IMR-90 (cell line): ENCODE results near the gene WNT9B.

ENCODE experiments used
- CHD1 ChIP-seq: IDR thresholded peaks from 2 replicates; pipeline ENCODE4 v1.6.1; 2012; ENCODE audit warnings: low read depth, low read length, improper control_type of control experiment
- MAZ ChIP-seq: IDR thresholded peaks from 2 replicates; pipeline ENCODE4 v1.6.1; 2012; ENCODE audit warnings: low read depth, mild to moderate bottlenecking, low read length, improper control_type of control experiment, moderate library complexity, borderline replicate concordance
- NFE2L2 ChIP-seq: fragments of 150-350 bp; IDR thresholded peaks from 2 replicates; pipeline ENCODE4 v1.6.1; 2016; ENCODE audit warnings: low read depth, mild to moderate bottlenecking, low read length
- POLR2A ChIP-seq: IDR thresholded peaks from 2 replicates; pipeline ENCODE4 v1.6.1; 2012; ENCODE audit warnings: mild to moderate bottlenecking, low read depth, low read length
- RAD21 ChIP-seq: IDR thresholded peaks from 2 replicates; pipeline ENCODE4 v1.6.1; 2012; ENCODE audit warnings: low read length, improper control_type of control experiment
- TF ChIP-seq, protein P1 (sequence below): conservative IDR thresholded peaks from 2 replicates; pipeline ENCODE4 v1.5.1; 2012; ENCODE audit warnings: mild to moderate bottlenecking, low read depth, low read length, improper control_type of control experiment

DNA sequence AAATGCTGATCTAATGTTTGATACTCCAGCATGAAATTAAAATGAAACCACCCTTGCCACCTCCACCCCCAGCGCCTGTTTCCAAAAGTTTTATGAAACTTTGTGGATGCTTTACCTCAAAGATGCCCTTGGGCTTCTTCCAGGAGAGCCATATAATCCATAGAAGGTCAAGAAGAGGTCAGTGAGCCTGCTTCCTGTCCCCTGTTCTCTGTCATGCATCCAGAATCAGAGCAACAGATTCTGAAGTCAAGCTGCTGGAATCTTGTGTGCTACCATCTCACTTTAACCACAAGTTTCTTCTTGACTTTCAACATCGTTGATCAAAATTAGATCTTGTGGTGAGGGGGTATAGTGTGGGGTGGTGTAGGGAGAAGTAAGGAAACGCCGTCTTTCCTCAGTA lies 80.2 kb downstream of the WNT9B start:
- TF ChIP-seq, protein P1, sequence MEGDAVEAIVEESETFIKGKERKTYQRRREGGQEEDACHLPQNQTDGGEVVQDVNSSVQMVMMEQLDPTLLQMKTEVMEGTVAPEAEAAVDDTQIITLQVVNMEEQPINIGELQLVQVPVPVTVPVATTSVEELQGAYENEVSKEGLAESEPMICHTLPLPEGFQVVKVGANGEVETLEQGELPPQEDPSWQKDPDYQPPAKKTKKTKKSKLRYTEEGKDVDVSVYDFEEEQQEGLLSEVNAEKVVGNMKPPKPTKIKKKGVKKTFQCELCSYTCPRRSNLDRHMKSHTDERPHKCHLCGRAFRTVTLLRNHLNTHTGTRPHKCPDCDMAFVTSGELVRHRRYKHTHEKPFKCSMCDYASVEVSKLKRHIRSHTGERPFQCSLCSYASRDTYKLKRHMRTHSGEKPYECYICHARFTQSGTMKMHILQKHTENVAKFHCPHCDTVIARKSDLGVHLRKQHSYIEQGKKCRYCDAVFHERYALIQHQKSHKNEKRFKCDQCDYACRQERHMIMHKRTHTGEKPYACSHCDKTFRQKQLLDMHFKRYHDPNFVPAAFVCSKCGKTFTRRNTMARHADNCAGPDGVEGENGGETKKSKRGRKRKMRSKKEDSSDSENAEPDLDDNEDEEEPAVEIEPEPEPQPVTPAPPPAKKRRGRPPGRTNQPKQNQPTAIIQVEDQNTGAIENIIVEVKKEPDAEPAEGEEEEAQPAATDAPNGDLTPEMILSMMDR = no peak
- no peak for TF ChIP-seq NFE2L2
- no peak for TF ChIP-seq POLR2A
- TF ChIP-seq RAD21 = no peak
- TF ChIP-seq MAZ = no peak
- TF ChIP-seq CHD1 = no peak
